ENCODE data around the gene CCK. TPM values are rescaled to one million over a fixed set of nuclear protein-coding genes. Genes with fewer than 3 reads are reported as not detected.

CCK gene, protein sequence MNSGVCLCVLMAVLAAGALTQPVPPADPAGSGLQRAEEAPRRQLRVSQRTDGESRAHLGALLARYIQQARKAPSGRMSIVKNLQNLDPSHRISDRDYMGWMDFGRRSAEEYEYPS
- total RNA-seq = not detected in 3 replicates

- Mint-ChIP-seq H3K27me3 (ENCODE audit: low read depth) (peaks cover 94% of the 10 kb centered on the region), H3K9me3 (peaks cover 3% of the 10 kb centered on the region), H3K27ac (no peak within 1 kb of the TSS), H3K4me3 (no peak within 1 kb of the TSS), H3K4me1 (no peaks in the 10 kb centered on the region), H3K36me3 (no peaks in the 10 kb centered on the region)
- no peak for DNase-seq (ENCODE audit: low spot score in 2 of 2, unreplicated experiment in 2 of 2)
- TF ChIP-seq, protein P1, sequence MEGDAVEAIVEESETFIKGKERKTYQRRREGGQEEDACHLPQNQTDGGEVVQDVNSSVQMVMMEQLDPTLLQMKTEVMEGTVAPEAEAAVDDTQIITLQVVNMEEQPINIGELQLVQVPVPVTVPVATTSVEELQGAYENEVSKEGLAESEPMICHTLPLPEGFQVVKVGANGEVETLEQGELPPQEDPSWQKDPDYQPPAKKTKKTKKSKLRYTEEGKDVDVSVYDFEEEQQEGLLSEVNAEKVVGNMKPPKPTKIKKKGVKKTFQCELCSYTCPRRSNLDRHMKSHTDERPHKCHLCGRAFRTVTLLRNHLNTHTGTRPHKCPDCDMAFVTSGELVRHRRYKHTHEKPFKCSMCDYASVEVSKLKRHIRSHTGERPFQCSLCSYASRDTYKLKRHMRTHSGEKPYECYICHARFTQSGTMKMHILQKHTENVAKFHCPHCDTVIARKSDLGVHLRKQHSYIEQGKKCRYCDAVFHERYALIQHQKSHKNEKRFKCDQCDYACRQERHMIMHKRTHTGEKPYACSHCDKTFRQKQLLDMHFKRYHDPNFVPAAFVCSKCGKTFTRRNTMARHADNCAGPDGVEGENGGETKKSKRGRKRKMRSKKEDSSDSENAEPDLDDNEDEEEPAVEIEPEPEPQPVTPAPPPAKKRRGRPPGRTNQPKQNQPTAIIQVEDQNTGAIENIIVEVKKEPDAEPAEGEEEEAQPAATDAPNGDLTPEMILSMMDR (IDR thresholded peaks at IDR 0.05; ENCODE audit: unreplicated experiment) = no peak
These were observed at the start of gene CCK for GRCh38 chr3:42266085-42266484. CCK (minus strand) TSS chr3:42266185; CDS start chr3:42263630, 2,555 bp downstream.

GRCh38 chr3:42314411-42314810 is 48.4 kb upstream of the CCK start:
- Mint-ChIP-seq H3K9me3 (peaks cover 33% of the 10 kb centered on the region), H3K36me3 (peaks cover 4% of the 10 kb centered on the region), H3K4me3 (no peak overlapping the region), H3K27ac (no peak overlapping the region), H3K4me1 (no peaks in the 10 kb centered on the region), H3K27me3 (ENCODE audit: low read depth) (peaks cover 1% of the 10 kb centered on the region)
- TF ChIP-seq, protein P1 (IDR thresholded peaks at IDR 0.05; ENCODE audit: unreplicated experiment) = no peak
- no peak for DNase-seq (ENCODE audit: low spot score in 2 of 2, unreplicated experiment in 2 of 2)

DNA sequence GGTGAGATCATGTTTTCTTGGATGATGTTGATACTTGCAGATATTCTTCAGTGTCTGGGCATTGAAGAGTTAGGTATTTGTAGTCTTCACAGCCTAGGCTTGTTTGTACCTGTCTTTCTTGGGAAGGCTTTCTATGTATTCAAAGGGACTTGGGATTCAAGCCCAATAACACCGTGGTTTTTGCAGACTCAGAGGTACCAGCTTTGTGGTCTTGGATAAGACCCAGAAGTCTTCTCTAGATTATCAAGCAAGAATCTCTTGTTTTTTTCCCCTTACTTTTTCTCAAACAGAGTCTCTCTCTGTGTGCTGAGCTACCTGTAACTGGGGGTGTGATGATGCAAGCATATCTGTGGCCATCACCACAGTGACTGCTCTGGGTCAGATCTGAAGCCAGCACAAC is 42.7 kb upstream of the CCK start:
- H3K36me3 Mint-ChIP-seq = no peaks in the 10 kb centered on the region
- H3K27ac Mint-ChIP-seq = no peak overlapping the region
- TF ChIP-seq, protein P1 (IDR thresholded peaks at IDR 0.05; ENCODE audit: unreplicated experiment) = no peak
- H3K4me1 Mint-ChIP-seq = no peaks in the 10 kb centered on the region
- no peak overlapping the region for H3K4me3 Mint-ChIP-seq
- DNase-seq (ENCODE audit: low spot score in 2 of 2, unreplicated experiment in 2 of 2) = no peak
- peaks cover 14% of the 10 kb centered on the region for H3K27me3 Mint-ChIP-seq (ENCODE audit: low read depth)
- peaks cover 13% of the 10 kb centered on the region for H3K9me3 Mint-ChIP-seq

DNA sequence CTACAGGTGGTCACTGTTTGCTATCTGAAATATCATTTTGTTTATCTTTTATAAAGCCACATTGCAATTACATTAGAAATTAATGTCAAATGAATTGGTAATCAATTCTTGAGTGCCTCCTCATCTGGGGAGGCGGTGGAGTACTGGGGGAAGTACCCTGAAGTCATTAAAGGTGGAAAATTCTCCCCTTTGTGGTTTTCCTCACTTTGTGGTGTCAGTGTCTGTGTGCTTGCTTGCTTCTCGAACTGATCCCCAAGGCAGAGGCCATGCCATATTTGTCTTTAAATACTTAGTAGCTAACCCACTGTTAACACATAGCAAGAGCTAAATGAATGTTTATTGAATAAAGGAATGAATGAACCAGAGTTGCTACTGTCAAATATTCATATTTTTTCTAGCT is 40.5 kb upstream of the CCK start:
- no peaks in the 10 kb centered on the region for H3K36me3 Mint-ChIP-seq
- peaks cover 20% of the 10 kb centered on the region for H3K27me3 Mint-ChIP-seq (ENCODE audit: low read depth)
- no peak overlapping the region for H3K27ac Mint-ChIP-seq
- H3K4me3 Mint-ChIP-seq = no peak overlapping the region
- DNase-seq (ENCODE audit: low spot score in 2 of 2, unreplicated experiment in 2 of 2) = no peak
- TF ChIP-seq, protein P1 (IDR thresholded peaks at IDR 0.05; ENCODE audit: unreplicated experiment) = no peak
- no peaks in the 10 kb centered on the region for H3K4me1 Mint-ChIP-seq
- peaks cover 8% of the 10 kb centered on the region for H3K9me3 Mint-ChIP-seq

DNA sequence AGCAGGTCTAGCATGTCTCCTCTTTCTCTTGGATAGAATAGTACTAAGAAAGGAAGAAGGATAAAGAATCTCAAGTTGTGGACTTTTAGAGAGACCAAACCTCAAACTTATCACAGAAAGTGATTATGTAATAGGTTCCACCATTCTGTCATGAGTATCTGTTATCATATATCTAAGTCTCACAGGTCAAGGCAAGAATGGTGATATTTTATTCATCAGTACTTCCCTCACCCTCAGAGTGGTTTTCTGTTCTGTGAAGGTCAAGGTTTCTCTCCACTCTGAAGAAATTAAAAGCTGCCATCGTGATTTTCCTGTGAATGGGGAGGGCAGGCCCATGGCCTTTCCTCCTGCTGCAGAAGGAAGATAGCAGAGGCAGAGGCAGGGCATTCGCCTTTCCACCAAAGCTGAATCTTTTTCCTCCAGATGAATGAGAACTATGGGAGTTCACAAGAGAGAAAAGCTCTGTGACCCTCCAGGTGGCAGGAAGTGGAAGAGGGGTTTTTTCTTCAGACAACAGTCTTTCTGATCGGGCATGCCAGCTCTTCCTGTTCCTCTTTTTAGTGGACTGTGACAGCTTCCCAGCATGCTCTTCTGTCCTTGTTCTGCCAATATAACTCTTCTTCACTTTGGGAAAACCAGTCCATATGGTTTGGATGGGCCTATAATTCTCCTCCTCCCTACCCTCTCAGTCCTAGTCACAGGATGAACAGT is 37.1 kb upstream of the CCK start:
- H3K4me1 Mint-ChIP-seq = no peaks in the 10 kb centered on the region
- TF ChIP-seq, protein P1 (IDR thresholded peaks at IDR 0.05; ENCODE audit: unreplicated experiment) = no peak
- peaks cover 2% of the 10 kb centered on the region for H3K9me3 Mint-ChIP-seq
- DNase-seq (ENCODE audit: low spot score in 2 of 2, unreplicated experiment in 2 of 2) = no peak
- H3K27me3 Mint-ChIP-seq (ENCODE audit: low read depth) = peaks cover 17% of the 10 kb centered on the region
- H3K4me3 Mint-ChIP-seq = no peak overlapping the region
- no peak overlapping the region for H3K27ac Mint-ChIP-seq
- H3K36me3 Mint-ChIP-seq = no peaks in the 10 kb centered on the region
